Progenitor cell of endocrine pancreas (in vitro differentiated cells): ENCODE measurements around the gene ETV7. TPM values are rescaled to one million over a fixed set of nuclear protein-coding genes. Genes with fewer than 3 reads are reported as not detected.
A peak's percentile ranks its signal among the peaks of the same experiment; 100 is the strongest.

ENCODE experiments used
- DNase-seq: peaks from one replicate; pipeline ENCODE4 v3.0.0; 2021; ENCODE audit warnings: low spot score; ENCODE audit not compliant: unreplicated experiment
- H3K27ac Mint-ChIP-seq: 2 replicates; pipeline ENCODE4 v1.8.0; 2021; ENCODE audit warnings: mild to moderate bottlenecking, moderate library complexity, mixed read lengths
- H3K27me3 Mint-ChIP-seq: 2 replicates; pipeline ENCODE4 v1.8.0; 2021; ENCODE audit warnings: mixed read lengths
- H3K36me3 Mint-ChIP-seq: 2 replicates; pipeline ENCODE4 v1.8.0; 2022; ENCODE audit warnings: mixed read lengths; ENCODE audit not compliant: insufficient read depth
- H3K4me1 Mint-ChIP-seq: 2 replicates; pipeline ENCODE4 v1.8.0; 2021; ENCODE audit warnings: low read depth, mixed read lengths
- H3K4me3 Mint-ChIP-seq: 2 replicates; pipeline ENCODE4 v1.8.0; 2021; ENCODE audit warnings: low read depth, mild to moderate bottlenecking, moderate library complexity, mixed read lengths
- H3K9me3 Mint-ChIP-seq: 2 replicates; pipeline ENCODE4 v1.8.0; 2021; ENCODE audit warnings: low read depth, mixed read lengths
- CTCF ChIP-seq: fragments of 200-600 bp; sonication (generic); IDR thresholded peaks from one replicate; pipeline ENCODE4 v1.5.0; 2021; ENCODE audit warnings: antibody characterized with exemption, mild to moderate bottlenecking; ENCODE audit not compliant: unreplicated experiment
- total RNA-seq: library from RNA; stranded (reverse); gene quantifications from 2 replicates; pipeline ENCODE4 v1.2.1, GENCODE V29; 2021

The ETV7 gene
- total RNA-seq, 1 donor from 2014 or later, result not detected

- no peak overlapping the region for H3K4me3 Mint-ChIP-seq
- H3K9me3 Mint-ChIP-seq, result no peaks in the 10 kb centered on the region
- no peaks in the 10 kb centered on the region for H3K36me3 Mint-ChIP-seq
- no peak for TF ChIP-seq CTCF
- no peak for DNase-seq
- peaks cover 4% of the 10 kb centered on the region for H3K27me3 Mint-ChIP-seq
- no peaks in the 10 kb centered on the region for H3K4me1 Mint-ChIP-seq
- H3K27ac Mint-ChIP-seq, result no peak overlapping the region
Measured at GRCh38 chr6:36399970-36400369, 12.5 kb upstream of the ETV7 start.

- DNase-seq, result no peak
- H3K9me3 Mint-ChIP-seq, result no peaks in the 10 kb centered on the region
- H3K27me3 Mint-ChIP-seq, result peaks cover 39% of the 10 kb centered on the region
- H3K36me3 Mint-ChIP-seq, result no peaks in the 10 kb centered on the region
- H3K4me1 Mint-ChIP-seq, result no peaks in the 10 kb centered on the region
- no peak overlapping the region for H3K27ac Mint-ChIP-seq
- TF ChIP-seq CTCF, result no peak
- no peak overlapping the region for H3K4me3 Mint-ChIP-seq
Measured at GRCh38 chr6:36392621-36393020, 5.2 kb upstream of the ETV7 start.

DNA sequence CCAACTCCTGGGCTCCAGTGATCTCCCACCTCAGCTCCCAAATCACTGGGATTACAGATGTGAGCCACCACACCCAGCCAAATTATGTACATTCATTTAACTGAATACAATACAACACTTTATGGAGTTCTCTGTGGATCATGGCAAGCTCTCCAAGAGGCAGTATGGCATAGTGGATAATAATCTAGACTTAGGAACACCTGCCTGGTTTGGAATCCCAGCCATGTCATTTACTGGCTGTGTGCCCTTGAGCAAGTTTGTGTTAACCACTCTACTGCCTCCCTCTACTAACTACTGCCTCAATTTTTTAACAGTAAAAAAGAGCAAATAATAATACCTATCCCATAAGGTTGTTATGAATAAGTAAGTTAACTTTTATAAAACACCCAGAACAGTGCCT is 1.9 kb upstream of the ETV7 start:
- no peak for TF ChIP-seq CTCF
- no peak overlapping the region for H3K4me3 Mint-ChIP-seq
- peaks cover 10% of the 10 kb centered on the region for H3K4me1 Mint-ChIP-seq
- no peak for DNase-seq
- no peak overlapping the region for H3K27ac Mint-ChIP-seq
- H3K27me3 Mint-ChIP-seq, result peaks cover 69% of the 10 kb centered on the region
- no peaks in the 10 kb centered on the region for H3K9me3 Mint-ChIP-seq
- no peaks in the 10 kb centered on the region for H3K36me3 Mint-ChIP-seq

GRCh38 chr6:36386495-36387439 is 702 bp downstream of the ETV7 start:
- no peak for DNase-seq
- Mint-ChIP-seq H3K4me1 (peaks cover 10% of the 10 kb centered on the region), H3K4me3 (peak overlapping the region; percentile 73), H3K27me3 (peaks cover 72% of the 10 kb centered on the region), H3K36me3 (no peaks in the 10 kb centered on the region), H3K27ac (no peak overlapping the region), H3K9me3 (no peaks in the 10 kb centered on the region)
- TF ChIP-seq CTCF, result peak; percentile 10

DNA sequence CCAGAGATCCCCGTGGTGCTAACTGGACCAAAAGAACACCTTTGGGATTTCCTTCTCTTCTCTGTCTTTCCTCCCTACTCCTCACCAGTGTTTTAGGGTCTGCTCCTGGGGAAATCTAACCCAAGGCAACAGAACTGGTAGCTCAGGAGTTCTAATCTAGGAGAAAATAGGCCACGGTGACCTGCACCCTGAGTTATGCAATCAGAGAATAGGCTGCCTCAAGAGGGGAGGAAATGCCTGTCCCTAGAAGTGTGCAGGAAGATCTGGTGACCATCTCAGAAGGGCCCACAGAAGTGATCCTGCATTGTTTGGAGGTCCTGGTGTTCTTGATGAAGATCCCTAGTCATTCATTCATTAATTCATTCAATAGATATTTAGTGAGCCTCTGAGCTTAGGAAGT is 3.4 kb downstream of the ETV7 start:
- Mint-ChIP-seq H3K27me3 (peaks cover 54% of the 10 kb centered on the region), H3K36me3 (no peaks in the 10 kb centered on the region), H3K27ac (no peak overlapping the region), H3K4me1 (peaks cover 10% of the 10 kb centered on the region), H3K9me3 (no peaks in the 10 kb centered on the region), H3K4me3 (no peak overlapping the region)
- no peak for TF ChIP-seq CTCF
- no peak for DNase-seq
